ENCODE measurements around the gene PPL.
A peak's percentile ranks its signal among the peaks of the same experiment; 100 is the strongest.
"Not testable (repeated sequence)": the region's sequence is repeated elsewhere in the genome, so short reads cannot be mapped to it uniquely, and the experiment has no call there.

The PPL gene

GRCh38 chr16:4933433-4933832 is 3.5 kb downstream of the PPL start:
- DNase-seq (ENCODE audit: low read depth) = no peak

DNA sequence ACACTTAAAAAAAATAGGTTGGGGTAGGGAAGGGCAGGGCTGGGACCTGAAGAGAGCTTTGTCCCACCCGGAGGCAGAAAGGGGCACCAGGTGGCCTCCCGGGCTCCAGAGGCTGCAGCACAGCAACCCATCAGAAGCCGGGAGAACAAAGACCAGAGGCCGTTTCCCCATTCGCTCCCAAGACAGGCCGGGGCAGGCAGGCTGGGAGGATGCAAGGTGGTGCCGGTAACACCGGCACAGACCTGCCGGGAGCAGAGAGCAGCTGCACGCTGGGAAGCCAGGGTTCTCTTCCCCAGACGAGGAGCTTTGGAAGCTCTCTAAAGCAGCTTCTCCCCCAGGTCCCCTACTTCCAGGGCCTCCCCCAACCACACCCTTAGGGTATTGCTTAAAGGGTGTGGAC is 5.6 kb downstream of the PPL start:
- DNase-seq (ENCODE audit: low read depth) = no peak

- not testable (repeated sequence) for DNase-seq (ENCODE audit: low read depth)
These were observed 7.3 kb downstream of the PPL start for GRCh38 chr16:4929619-4930018.

- no peak for DNase-seq (ENCODE audit: low read depth)
These were observed 8.7 kb downstream of the PPL start for GRCh38 chr16:4928227-4928626.

GRCh38 chr16:4927661-4928060 is 9.3 kb downstream of the PPL start:
- no peak for DNase-seq (ENCODE audit: low read depth)

GRCh38 chr16:4926928-4927327 is 10.0 kb downstream of the PPL start:
- no peak for DNase-seq (ENCODE audit: low read depth)

DNA sequence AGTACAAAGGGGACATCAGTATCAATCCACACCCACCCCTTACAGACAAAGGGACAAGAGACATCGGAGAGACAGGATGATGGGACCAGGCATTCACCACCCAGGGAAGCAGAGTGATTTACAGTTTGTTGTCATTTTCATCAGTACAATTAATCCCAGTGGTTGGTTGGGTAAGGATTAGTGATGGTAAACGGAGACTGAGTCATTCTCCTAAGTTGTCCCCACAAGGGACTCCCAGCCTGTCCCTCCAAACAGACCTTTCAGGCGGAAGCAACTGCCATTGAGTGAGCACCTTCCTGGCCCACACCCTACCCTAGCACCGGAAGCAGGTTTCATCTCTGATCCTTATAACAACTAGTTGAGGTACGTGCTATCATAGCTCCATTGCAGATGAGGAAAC is 11.2 kb downstream of the PPL start:
- no peak for DNase-seq (ENCODE audit: low read depth)

GRCh38 chr16:4925293-4925607 is 11.7 kb downstream of the PPL start:
- DNase-seq (ENCODE audit: low read depth) = no peak

DNA sequence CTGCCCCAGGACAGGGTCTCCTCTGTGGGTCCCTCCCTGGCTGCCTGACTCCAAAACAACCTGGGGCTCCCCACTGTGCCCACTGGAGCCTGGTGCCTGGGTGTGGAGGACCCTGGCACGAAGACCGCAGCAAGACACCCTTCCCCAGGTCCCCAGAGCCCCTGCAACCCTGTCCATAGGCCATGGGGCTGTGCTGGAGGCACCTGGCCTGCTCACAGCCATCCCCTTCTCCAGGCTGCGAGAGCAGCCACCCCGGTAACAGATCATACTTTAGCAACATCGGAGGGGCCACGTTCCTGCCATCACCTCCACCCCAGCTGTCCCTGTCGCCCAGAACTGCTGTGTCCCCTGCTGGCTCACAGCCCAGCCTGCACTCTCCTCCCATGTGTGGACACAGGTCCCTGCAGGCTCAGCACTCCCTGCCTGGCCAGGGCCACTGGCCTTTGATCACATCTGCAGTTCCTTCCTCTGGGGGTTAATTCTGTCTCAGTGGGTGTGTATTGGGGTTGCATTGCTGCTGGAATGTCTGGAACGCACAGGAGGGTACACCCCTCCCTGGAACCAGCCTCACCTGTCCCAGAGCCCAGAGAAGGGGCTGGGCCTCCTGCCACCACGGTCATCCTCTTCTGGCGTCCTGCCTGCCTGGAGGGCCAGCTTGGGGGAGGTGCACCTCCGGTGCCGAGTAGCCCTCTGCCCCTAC is 12.2 kb downstream of the PPL start:
- no peak for DNase-seq (ENCODE audit: low read depth)

- DNase-seq (ENCODE audit: low read depth) = no peak
These were observed 13.1 kb downstream of the PPL start for GRCh38 chr16:4923853-4924252.

DNA sequence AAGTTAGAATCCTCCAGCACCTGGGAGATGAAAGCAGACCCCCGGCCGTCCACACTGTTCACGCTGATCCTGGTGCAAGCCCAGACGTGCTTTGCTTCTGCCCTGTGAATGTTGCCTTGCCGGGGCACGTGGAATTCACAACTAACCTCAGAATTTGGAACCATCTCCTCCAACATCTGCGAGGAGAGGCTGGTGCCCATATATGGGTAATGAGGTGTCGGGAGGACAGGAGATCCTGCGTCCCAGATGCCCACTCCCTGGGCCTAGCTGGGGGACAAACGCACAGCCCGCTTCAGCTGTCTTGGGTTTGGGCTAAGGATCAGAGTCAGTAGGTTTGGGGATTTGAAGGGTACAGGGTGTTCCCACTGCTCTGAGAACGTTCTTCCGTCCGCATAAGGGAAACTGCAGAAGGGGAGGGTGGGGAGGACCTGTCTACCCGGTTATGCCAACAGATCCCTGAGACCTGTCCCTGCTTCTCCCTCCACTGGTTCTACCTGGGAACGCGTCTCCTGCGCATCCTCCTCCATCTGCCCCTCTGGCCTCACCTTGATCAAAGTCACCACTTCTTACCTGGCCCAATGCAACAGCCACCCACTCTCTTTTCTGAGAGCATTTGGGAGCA is 14.1 kb downstream of the PPL start:
- DNase-seq (ENCODE audit: low read depth) = no peak

GRCh38 chr16:4920826-4921225 is 16.1 kb downstream of the PPL start:
- DNase-seq (ENCODE audit: low read depth) = no peak

- no peak for DNase-seq (ENCODE audit: low read depth)
These were observed 18.1 kb downstream of the PPL start for GRCh38 chr16:4918781-4919251.

DNA sequence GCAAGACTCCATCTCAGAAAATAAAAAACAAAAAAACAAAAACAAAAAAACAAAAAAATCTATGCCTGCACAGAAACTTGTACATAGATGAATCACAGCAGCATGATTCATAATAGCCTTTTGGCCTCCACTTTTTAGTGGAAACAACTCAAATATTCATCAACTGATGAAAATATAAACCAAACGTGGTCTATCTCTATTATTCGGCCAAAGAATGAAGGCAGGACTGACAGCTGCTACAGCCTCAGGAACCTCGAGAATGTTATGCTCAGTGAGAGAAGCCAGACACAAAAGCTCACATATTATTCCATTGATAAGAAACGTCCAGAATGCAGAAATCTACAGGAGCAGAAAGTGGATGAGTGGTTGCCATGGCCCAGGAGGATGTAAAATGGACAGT is 19.8 kb downstream of the PPL start:
- no peak for DNase-seq (ENCODE audit: low read depth)

GRCh38 chr16:4915226-4915761 is 21.7 kb downstream of the PPL start:
- peak; percentile 78 for DNase-seq (ENCODE audit: low read depth)

GRCh38 chr16:4914528-4915225 is 22.3 kb downstream of the PPL start:
- DNase-seq (ENCODE audit: low read depth) = no peak

GRCh38 chr16:4913774-4914525 is 23.0 kb downstream of the PPL start:
- no peak for DNase-seq (ENCODE audit: low read depth)

- no peak for DNase-seq (ENCODE audit: low read depth)
These were observed 23.7 kb downstream of the PPL start for GRCh38 chr16:4913130-4913773.

DNA sequence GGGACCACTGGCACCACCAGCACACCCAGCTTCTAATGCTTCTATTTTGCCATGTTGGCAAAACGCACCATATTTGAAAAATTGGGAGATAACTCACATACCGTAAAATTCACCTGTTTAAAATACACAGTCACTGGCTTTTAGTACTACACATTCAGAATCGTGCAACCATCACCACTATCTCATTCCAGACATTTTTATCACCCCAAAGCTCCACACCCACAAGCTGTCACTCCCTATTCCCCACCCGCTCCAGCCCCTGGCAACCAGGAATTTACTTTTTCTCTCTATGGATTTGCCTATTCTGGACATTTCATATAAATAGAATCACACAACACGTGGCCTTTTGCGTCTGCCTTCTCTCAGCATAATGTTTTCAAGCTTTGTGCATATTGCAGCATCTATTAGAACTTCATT is 25.0 kb downstream of the PPL start:
- DNase-seq (ENCODE audit: low read depth) = peak; percentile 54

DNA sequence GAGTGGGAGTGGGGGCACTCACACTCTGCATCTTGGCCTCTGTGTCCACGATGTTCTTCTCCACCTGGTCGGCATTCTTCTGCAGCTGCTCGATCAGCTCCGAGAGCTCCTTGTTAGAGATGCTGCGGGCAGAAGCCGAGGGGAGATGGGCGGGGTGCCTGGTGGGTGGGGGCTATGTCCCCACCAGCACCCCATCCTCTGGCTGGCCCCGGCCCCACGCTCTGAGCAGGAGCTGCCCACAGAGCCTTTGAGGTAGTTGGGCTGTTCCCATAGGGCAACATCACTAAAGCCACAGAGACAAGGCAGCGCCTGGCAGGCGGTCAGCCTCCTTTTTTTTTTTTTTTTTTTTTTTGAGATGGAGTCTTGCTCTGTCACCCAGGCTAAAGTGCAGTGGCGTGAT is 26.1 kb downstream of the PPL start:
- DNase-seq (ENCODE audit: low read depth) = no peak

GRCh38 chr16:4909825-4910224 is 27.1 kb downstream of the PPL start:
- no peak for DNase-seq (ENCODE audit: low read depth)

- DNase-seq (ENCODE audit: low read depth) = no peak
These were observed 28.0 kb downstream of the PPL start for GRCh38 chr16:4908854-4909401.

Measured in GM04503 (cell line).